GF-D8 (cell line): Measurements from ENCODE around the gene PTS.
"Not testable (repeated sequence)": the region's sequence is repeated elsewhere in the genome, so short reads cannot be mapped to it uniquely, and the experiment has no call there.

Experiments used
- DNase-seq: peaks from one replicate; lab custom pipeline; 2025; lab: John Stamatoyannopoulos, UW

The PTS gene

DNA sequence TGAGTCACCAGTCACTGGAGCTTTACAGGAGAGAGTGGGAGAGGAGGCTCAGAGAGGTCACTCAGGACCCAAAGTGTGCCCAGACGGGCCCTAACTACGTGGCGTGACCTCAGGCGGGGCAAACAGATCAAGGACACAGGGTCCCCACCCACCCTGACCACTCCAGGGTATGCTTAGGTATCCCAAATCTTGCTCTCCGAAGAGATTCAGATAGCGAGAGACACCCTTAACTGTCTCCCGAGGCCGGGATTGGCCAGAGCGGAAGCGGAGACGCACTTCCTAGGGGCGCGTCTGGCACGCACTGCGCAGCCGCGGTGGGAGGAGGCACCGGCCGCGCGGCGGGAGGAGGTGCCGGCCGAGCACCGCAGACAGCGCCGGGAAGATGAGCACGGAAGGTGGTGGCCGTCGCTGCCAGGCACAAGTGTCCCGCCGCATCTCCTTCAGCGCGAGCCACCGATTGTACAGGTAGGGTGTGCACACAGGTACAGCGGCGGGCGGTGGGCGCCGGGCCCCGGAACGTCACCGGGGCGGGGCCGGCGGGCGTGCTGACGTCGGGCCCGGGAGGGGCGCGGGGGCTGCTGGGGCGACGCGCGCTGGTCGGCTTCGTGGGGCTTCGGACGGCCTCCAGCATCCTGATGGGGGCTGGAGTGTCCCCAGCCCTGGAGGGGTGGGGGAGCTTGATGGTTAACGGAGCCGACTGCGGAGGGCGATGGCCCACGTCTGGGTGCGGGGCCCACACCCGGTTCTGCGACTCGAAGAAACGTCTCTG lies at the start of gene PTS:
PTS (plus strand) TSS at position 367 of the 769 bp plus-strand sequence; CDS start at position 383, 16 bp downstream.
- DNase-seq, result peak; percentile 94

DNA sequence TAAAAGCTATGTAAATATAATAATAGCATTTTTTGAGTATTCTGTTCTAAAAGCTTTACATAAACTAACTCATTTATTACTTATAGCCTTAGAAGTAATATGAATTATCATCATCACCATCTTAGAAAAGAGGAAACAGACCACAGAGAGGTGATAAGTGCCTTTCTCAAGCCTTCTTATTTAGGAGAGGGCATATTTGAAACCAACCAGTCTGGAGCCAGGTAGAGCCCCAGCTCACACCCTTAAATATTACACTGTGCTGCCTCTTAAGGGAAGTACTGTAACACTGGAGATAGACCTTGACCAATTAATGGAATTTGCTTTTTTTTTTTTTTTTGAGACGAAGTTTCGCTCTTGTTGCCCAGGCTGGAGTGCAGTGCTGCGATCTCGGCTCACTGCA lies 48.6 kb upstream of the PTS start:
- DNase-seq, result peak; percentile 60

DNA sequence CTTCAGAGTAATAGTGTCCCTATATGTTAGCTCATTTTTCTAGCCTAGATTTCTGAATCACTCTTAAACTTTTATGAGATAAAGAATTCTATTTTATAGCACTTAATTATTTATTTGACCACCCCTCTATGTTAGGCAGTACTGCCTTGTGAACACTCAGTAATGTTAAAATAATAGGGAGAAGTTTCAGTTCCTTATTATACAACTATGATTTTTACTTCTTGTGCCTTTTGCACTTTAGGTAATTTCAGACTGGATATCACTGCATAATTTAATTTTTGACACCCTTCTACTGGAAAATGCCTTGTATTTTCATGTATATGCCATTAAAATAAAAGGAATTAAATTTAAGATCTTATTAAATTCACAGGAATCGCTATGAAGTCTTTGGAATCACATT lies 47.8 kb upstream of the PTS start:
- DNase-seq, result no peak

DNA sequence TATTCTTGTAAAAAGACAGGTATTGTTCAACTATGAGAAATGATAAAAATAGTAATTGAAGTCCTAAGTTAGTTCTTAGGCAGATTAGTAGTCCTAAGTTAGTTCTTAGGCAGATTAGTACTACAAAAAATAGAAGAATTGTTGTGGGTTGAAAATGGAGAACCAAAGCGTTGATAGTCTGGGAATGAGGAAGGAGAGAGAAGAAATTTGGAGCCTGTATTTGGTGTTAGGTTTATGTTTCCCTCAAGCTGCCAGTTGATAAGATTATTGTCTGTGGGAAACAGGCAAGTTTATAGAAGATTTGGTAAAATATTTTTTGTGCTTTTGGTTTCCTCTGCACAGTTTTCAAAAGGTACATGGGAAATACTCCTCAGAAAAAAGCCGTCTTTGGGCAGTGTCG lies 47.3 kb upstream of the PTS start:
- DNase-seq, result peak; percentile 70

DNA sequence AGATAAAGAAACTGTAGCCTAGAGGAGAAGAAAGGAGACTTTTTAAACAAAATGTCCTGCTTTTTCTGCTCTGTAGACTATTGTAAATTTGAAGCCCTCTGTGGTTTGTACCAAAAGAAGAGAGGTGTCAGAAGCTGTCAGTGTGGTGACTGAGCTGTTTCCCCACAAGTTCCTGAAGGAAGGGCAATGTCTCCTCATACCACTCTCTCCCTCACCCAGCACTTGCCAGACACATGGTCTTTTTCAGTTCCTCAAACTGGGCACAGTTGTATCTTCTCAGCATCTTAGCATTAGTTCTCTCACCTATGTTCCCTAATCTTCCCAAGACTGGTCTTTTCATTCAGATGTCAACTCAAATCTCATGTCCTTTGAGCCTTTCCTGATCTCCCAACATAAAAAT lies 46.6 kb upstream of the PTS start:
- peak; percentile 99 for DNase-seq

DNA sequence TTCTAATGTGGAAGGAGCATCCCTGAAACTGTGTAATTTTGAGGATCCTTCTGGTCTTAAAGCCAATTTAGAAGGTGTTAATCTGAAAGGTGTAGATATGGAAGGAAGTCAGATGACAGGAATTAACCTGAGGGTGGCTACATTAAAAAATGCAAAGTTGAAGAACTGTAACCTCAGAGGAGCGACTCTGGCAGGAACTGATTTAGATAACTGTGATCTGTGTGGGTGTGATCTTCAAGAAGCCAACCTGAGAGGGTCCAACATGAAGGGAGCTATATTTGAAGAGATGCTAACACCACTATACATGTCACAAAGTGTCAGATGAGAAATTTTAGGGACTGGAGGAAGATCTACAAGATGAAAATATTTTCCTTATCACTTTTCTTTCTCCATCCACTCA lies 43.4 kb upstream of the PTS start:
- no peak for DNase-seq

DNA sequence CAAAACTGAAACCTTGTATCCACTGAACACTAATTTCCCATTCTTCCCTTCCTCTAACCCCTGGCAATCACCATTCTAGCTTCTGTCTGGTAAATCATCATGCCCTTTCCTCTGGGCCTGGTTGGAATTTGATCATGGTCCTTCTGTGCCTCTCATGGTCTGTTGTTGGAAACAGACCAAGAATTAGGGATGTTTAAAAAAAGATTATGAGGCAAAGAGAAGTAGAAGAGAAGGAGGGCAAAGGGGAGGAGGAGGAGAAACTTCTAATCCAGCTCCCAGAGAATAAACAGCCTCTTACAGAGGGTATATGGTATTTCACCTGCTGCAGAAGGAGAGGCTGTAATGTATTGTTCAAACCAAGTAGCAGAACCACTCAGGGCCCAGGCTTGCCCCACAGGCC lies 40.3 kb upstream of the PTS start:
- no peak for DNase-seq

DNA sequence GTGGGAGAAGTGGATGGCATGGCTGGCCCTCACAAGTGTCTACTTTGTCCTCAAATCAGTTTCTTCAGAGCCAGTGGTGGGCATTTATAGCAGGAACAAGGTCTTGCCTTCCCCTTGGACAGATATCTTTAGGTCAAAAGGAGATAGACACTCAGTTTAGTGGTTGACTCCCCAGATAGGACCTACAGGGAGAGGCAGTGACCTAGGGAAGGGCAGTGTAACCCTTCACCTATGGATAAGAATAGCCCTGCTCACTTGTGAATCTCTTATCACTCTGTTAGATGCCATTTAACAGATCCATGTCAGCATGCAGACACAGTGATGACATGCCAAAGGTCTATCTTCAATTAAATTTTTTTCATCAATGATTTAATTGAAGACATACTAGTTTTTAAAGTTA lies 39.9 kb upstream of the PTS start:
- no peak for DNase-seq

DNA sequence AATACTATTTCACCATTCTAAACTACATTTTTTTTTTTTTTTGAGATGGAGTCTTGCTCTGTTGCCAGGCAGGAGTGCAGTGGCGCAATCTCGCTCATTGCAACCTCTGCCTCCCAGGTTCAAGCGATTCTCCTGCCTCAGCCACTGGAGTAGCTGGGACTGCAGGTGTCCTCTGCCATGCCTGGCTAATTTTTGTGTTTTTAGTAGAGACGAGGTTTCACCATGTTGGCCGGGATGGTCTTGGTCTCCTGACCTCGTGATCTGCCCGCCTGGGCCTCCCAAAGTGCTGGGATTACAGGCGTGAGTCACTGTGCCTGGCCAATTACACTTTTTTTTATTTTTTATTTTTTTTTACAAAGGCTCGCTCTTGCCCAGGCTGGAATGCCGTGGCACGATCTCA lies 31.1 kb upstream of the PTS start:
- not testable (repeated sequence) for DNase-seq

DNA sequence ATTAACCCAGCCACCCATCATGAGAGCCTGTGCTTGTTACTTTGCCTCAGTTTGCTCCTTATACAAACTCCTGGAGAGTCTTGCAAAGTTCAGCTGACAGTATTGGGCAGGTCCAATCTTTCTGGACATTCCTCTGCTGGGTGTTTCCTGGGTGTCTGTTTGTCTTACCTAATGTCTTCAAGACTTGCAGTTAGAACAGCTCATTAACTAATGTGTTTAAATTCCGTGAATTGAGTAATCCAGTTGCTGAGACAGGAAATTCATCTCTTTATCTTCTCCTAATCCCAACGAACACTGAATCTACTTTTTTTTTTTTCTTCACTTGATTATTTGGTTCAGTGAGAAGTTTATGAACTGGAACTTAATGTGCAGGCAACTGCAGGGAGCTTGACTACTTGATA lies 30.3 kb upstream of the PTS start:
- DNase-seq, result peak; percentile 99

DNA sequence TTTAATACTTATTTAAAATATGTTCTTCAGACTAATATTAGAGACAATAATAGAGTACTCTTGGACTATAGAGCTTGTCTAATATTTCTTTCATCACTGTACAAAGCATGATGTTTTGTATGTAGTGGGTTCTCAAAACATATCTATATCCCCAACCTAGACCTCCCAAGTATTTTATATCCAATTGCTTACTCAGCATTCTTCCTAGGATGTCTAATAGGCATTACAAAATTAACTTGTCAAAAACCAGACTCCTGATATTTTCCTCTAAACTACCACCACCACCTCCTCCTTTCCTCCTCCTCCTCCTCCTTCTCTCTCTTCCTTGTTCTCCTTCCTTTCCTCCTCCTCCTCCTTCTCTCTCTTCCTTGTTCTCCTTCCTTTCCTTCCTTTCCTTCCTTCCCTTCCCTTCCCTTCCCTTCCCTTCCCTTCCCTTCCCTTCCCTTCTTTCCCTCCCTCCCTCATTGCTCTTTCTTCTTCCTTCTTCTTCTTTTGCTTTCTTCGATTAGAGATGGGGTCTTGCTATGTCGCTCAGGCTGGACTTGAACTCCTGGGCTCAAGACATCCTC lies 29.6 kb upstream of the PTS start:
- DNase-seq, result no peak

DNA sequence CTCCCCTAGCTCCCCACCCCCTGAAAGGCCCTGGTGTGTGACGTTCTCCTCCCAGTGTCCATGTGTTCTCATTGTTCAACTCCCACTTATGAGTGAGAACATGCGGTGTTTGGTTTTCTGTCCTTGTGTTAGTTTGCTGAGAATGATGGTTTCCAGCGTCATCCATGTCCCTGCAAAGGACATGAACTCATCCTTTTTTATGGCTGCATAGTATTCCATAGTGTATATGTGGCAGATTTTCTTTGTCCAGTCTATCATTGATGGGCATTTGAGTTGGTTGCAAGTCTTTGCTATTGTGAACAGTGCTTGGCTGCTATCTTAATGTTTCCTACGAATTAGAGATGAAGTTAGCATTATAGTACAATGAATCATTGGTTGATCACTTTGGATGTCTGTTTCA lies 27.1 kb upstream of the PTS start:
- DNase-seq, result not testable (repeated sequence)

DNA sequence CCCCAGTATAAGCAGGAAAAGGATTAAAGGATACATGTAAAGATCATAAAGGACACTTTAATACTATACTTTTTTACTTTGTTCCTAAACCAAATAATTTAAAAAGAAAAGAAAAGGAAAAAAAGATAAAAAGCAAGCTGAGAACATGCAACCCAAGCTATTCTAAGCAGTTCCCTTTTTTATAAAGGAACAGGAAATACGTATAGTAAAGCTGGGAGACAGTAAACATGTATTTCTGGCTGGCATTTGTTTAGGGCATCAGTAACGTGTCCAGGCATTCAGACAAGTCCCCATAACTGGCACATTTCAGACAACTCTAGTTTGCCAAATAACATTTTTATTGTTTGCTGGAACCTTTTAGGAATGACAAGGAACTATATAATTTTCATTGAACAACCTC lies 26.0 kb upstream of the PTS start:
- DNase-seq, result peak; percentile 78

DNA sequence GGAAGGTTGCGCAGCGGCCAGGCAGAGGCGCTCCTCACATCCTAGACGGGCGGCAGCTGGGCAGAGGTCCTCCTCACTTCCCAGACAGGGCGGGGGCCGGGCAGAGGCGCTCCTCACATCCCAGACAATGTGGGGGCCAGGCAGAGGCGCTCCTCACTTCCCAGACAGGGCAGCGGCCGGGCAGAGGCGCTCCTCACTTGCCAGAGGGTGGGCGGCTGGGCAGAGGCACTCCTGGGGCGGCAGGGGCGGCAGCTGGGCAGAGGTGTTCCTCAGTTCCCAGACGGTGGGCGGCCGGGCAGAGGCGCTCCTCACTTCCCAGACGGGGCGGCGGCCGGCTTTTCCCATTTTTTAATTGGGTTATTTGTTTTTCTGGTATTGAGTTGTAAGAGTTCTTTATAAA lies 20.2 kb upstream of the PTS start:
- DNase-seq, result no peak

DNA sequence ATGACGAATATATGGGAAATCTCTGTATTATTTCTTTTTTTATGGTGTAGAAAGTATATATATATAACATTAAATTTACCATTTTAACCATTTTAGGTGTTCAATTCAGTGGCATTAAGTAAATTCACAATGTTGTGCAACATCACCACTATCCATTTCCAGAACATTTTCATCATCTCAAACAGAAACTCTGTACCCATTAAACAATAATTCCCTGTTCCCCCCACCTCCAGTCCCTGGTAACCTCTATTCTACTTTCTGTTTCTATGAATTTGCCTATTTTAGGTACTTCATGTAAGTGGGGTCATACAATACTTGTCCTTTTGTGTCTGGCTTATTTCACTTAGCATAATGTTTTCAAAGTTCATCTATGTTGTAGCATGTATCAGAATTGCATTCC lies 15.3 kb upstream of the PTS start:
- no peak for DNase-seq

DNA sequence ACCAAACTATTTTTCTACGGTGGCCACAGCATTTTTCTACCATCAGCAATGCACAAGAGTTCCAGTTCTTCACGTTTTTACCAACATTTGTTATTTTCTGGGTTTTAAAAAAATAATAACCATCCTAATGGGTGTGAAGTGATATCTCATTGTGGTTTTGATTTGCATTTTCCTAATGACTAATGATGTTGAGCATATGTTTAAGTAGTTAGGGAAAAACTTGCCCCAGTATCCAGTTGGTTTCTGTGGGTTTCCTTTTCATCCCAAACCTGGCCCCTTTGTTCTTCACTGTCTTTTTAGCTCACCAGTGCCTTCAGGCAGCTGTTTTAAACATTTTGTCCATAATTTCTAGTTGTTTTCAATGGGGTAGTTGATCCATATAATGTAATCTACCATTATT lies 14.7 kb upstream of the PTS start:
- DNase-seq, result peak; percentile 99

DNA sequence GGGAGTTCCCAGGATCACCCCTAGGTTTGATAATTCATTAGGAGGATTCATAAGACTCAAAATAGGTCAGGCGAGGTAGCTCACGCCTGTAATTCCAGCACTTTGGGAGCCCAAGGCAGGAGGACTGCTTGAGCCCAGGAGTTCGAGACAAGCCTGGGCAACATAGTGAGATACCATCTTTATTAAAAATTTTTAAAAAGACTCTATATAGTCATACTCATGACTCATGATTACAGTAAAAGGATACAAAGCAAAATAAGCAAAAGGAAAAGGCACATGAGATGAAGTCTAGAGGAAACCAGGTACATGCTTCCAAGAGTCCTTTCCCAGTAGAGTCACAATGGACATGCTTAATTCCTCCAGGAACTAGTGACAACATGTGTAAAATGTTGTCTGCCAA lies 13.9 kb upstream of the PTS start:
- DNase-seq, result no peak

DNA sequence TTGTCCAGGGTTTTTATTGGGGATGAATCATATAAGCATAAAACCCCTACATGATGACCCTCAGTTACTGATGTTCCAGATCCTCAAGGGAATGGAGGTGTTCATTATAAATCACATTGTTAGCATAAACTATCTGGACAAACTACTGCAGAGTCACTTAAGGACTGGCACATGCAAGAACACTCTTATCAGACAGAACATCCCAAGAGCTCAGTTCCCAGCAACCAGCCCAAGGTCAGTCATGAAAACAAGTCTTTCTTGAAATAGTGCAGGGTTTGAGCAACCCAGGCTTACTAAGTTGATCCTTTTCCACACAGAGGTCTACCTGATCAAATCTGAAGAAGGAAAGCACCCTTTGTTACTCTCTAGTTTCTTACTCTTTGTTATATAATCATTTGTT lies 13.5 kb upstream of the PTS start:
- DNase-seq, result peak; percentile 40

DNA sequence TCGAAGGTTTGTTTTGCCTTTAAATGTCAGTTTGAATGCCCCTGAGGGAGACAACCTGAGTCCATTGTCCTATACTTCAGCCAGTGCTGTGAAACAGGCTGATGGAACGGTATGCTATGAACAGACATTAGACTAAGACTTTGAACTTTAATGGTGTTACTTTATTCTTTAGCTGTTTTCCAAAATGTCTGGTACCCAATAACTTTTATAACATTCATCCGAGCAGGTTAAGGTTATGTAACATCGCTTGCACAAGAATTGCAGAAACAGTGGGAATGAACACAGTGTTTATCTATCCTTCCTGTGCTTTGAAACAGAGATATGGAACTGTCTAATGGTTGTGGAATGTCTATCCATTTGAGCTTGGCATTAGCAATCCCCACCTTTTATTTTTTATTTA lies 12.5 kb upstream of the PTS start:
- DNase-seq, result no peak

DNA sequence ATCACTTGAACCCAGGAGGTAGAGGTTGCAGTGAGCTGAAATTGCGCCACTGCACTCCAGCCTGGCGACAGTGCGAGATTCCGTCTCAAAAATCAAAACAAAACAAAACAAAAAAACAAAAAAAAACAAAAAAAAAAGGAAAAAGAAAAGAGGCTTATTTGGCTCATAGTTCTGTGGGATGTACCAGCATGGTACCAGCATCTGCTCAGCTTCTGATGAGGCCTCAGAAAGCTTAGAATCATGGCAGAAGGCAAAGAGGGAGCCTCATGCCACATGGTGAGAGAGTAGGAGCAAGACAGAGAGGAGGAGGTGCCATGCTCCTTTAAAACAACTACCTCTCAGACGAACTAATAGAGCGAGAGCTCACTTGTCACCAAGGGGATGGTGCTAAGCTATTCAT lies 10.6 kb upstream of the PTS start:
- no peak for DNase-seq

DNA sequence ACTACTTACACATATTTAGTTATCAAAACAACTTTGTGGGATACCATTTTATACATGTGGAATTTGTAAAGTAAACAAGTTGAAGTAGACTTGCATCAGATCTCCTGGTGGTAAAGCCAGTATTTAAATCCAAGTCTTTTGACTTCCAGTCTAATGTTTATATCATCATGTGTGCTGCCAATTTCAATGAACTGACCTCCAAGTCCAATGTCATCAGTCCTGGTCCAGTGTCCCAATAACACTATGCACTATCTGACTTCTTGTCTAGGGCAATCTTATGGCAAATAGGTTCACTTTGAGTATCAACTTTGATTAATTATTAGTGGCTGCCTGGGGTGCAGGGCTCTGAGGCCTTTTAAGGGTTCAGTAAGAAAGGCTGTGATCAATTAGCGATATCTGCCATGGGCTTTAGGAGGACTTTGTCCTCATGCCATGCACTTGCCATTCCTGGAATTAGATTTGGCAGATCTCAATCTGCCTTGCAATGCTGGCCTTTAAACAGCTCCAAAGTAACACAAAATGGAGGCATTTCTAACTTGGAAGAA lies 9.6 kb upstream of the PTS start:
- no peak for DNase-seq

DNA sequence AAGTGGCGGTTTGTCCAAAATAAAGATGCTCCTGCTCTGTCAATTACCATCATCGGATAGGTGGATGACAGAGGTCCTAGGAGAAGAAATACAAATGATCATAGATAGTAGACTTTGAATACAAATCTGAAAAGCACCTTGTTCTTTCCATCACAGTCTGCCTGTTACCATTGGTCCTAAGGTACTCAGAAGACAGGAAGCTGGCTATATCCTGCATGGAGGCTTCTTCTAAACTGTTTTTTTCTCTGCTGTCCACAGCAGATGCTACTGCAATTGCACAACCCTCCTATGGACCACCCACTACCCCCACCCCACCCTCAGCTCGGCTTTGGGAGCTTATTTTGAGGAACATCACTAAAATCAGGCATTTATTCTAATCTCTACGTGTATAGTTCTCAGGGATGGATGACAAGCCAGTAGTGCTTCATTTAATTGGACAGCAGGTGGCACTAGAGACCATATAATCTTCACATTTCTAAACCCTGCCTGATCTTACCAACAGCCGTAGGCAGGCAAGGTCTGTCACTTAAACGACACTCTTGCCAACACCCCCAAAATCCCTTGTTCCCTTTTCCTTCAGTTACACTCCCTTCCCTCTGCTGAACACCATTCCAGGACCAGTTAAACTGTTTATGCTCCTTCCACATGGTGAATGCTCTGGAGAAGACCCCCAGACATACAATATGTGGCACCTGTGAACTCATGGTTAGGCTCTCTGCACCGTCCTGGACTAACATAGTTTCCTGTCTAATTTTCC lies 6.6 kb upstream of the PTS start:
- DNase-seq, result peak; percentile 89

DNA sequence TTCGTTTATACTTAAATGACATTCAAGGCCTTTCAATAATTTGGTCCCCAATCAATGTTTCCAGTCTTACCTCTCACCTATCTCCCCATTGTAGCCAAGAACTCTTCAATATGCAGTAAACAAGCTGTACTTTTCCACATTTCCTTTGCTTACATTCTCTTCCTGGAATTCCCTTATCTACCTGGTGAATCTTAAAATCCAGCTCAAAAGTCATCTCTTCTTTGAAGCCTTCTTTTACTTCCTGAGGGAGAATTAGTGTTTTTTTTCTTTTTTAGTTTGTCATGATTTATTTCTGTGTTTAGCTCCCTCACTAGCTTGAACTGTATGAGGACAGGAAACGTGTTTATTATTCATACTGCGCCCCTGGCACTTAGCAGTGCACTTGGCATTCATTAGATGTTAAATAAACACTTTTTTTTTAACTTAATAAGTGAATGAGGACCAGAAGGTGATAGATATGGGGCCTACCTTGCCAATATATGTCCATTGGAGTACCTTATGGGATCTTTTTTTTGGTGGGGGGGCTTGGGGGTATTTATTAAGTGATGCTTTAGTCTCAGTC lies 4.9 kb upstream of the PTS start:
- DNase-seq, result no peak
